Measurements from ENCODE around the gene RPL22.

DNA sequence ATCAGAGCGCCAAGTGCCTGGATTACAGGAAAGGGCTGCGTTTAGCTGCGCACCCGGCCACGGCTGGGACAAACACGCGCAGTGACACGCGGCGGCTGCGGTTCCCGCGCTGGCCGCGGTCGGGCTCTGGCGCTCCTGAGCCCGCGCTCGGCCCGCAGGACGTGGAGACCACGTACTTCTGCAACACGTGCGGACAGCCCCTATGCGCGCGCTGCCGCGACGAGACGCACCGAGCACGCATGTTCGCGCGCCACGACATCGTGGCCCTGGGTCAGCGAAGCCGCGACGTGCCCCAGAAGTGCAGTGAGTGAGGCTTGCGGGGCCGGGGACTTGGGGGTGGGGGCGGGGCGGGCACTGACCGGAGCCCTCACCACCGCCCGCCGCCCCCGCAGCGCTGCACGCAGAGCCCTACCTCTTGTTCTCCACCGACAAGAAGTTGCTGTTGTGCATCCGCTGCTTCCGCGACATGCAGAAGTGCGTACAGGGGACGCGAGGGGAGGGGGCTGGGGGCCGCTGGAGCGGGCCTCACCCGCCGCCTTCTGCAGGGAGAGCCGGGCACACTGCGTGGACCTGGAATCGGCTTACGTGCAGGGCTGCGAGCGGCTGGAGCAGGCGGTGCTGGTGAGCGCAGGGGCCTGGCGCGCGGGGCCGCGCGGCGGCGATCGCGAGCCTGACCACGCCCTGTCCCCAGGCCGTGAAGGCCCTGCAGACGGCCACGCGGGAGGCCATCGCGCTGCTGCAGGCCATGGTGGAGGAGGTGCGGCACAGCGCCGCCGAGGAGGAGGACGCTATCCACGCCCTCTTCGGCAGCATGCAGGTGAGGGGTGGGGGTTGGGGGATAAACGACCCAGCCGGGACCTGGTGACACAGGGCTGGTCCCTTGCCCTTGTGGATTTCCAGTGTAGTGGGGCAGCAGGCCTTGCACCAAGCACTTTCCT is 9.6 kb upstream of the RPL22 start:
- TF ChIP-seq CTCF (IDR thresholded peaks at IDR 0.05) (peak in 3 of 4 experiments; percentile 76 to 82 (median 78)), POLR2A (IDR thresholded peaks at IDR 0.05) (no peak), POLR2AphosphoS5 (IDR thresholded peaks at IDR 0.05) (no peak), EP300 (IDR thresholded peaks at IDR 0.05) (no peak)
